ENCODE data around the gene PM20D1.

PM20D1 gene

GRCh38 chr1:205792961-205793673, 56.8 kb downstream of the PM20D1 start:
- peaks cover 12 to 35% of the 10 kb centered on the region in 2 donors for H3K36me3 ChIP-seq (ENCODE audit: control insufficient read depth in 1 of 2, insufficient read depth in 2 of 2, low read length in 2 of 2)
- H3K9ac ChIP-seq (ENCODE audit: low read depth in 1 of 2, low read length in 2 of 2), result no peak overlapping the region
- H3K4me1 ChIP-seq (ENCODE audit: control insufficient read depth in 1 of 2, insufficient read depth in 2 of 2, low read length in 2 of 2), result no peaks in the 10 kb centered on the region
- H3K4me3 ChIP-seq (ENCODE audit: low read depth in 1 of 2, low read length in 2 of 2), result no peak overlapping the region
- H3K9me3 ChIP-seq (ENCODE audit: control insufficient read depth in 1 of 2, low read length in 2 of 2), result no peaks in the 10 kb centered on the region
- H3K27me3 ChIP-seq (ENCODE audit: control insufficient read depth in 1 of 2, insufficient read depth in 2 of 2, low read length in 2 of 2), result no peaks in the 10 kb centered on the region
- H3K27ac ChIP-seq (ENCODE audit: low read depth, low read length), result no peak overlapping the region

DNA sequence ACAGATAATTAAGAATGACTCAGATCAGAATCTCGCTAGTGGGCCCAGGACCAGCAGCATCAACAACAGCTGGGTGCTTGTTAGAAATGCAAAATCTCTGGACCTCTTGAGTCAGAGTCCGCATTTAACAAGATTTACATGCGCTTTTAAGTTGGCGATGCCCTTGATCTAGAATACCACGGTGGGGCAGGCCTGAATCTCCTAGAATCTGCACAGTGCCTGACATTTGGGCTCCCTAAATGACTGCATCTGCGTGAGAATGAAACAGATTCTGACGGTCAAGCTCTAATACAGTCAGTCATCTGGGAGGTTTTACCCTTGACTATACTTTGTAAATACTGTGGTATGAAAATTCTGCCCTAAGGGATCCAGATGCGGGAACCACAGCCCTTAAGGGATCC, 57.5 kb downstream of the PM20D1 start:
- Histone ChIP-seq H3K9me3 (ENCODE audit: control insufficient read depth in 1 of 2, low read length in 2 of 2) (no peaks in the 10 kb centered on the region), H3K36me3 (ENCODE audit: control insufficient read depth in 1 of 2, insufficient read depth in 2 of 2, low read length in 2 of 2) (peaks cover 12 to 28% of the 10 kb centered on the region in 2 donors), H3K9ac (ENCODE audit: low read depth in 1 of 2, low read length in 2 of 2) (no peak overlapping the region), H3K4me1 (ENCODE audit: control insufficient read depth in 1 of 2, insufficient read depth in 2 of 2, low read length in 2 of 2) (no peaks in the 10 kb centered on the region), H3K27me3 (ENCODE audit: control insufficient read depth in 1 of 2, insufficient read depth in 2 of 2, low read length in 2 of 2) (no peaks in the 10 kb centered on the region), H3K4me3 (ENCODE audit: low read depth in 1 of 2, low read length in 2 of 2) (no peak overlapping the region), H3K27ac (ENCODE audit: low read depth, low read length) (no peak overlapping the region)

GRCh38 chr1:205791568-205792180, 58.3 kb downstream of the PM20D1 start:
- no peak overlapping the region for H3K9ac ChIP-seq (ENCODE audit: low read depth in 1 of 2, low read length in 2 of 2)
- H3K9me3 ChIP-seq (ENCODE audit: control insufficient read depth in 1 of 2, low read length in 2 of 2), result no peaks in the 10 kb centered on the region
- H3K27ac ChIP-seq (ENCODE audit: low read depth, low read length), result no peak overlapping the region
- no peaks in the 10 kb centered on the region for H3K27me3 ChIP-seq (ENCODE audit: control insufficient read depth in 1 of 2, insufficient read depth in 2 of 2, low read length in 2 of 2)
- H3K4me1 ChIP-seq (ENCODE audit: control insufficient read depth in 1 of 2, insufficient read depth in 2 of 2, low read length in 2 of 2), result no peaks in the 10 kb centered on the region
- H3K36me3 ChIP-seq (ENCODE audit: control insufficient read depth in 1 of 2, insufficient read depth in 2 of 2, low read length in 2 of 2), result peaks cover 12 to 20% of the 10 kb centered on the region in 2 donors
- H3K4me3 ChIP-seq (ENCODE audit: low read depth in 1 of 2, low read length in 2 of 2), result no peak overlapping the region

GRCh38 chr1:205787287-205787916, 62.5 kb downstream of the PM20D1 start:
- H3K27ac ChIP-seq (ENCODE audit: low read depth, low read length), result no peak overlapping the region
- H3K27me3 ChIP-seq (ENCODE audit: control insufficient read depth in 1 of 2, insufficient read depth in 2 of 2, low read length in 2 of 2), result no peaks in the 10 kb centered on the region
- no peaks in the 10 kb centered on the region for H3K4me1 ChIP-seq (ENCODE audit: control insufficient read depth in 1 of 2, insufficient read depth in 2 of 2, low read length in 2 of 2)
- H3K4me3 ChIP-seq (ENCODE audit: low read depth in 1 of 2, low read length in 2 of 2), result no peak overlapping the region
- H3K9me3 ChIP-seq (ENCODE audit: control insufficient read depth in 1 of 2, low read length in 2 of 2), result no peaks in the 10 kb centered on the region
- peaks cover 0 to 5% of the 10 kb centered on the region in 2 donors for H3K36me3 ChIP-seq (ENCODE audit: control insufficient read depth in 1 of 2, insufficient read depth in 2 of 2, low read length in 2 of 2)
- H3K9ac ChIP-seq (ENCODE audit: low read depth in 1 of 2, low read length in 2 of 2), result no peak overlapping the region

- Histone ChIP-seq H3K27me3 (ENCODE audit: control insufficient read depth in 1 of 2, insufficient read depth in 2 of 2, low read length in 2 of 2) (no peaks in the 10 kb centered on the region), H3K27ac (ENCODE audit: low read depth, low read length) (no peak overlapping the region), H3K9me3 (ENCODE audit: control insufficient read depth in 1 of 2, low read length in 2 of 2) (no peaks in the 10 kb centered on the region), H3K9ac (ENCODE audit: low read depth in 1 of 2, low read length in 2 of 2) (no peak overlapping the region), H3K4me3 (ENCODE audit: low read depth in 1 of 2, low read length in 2 of 2) (no peak overlapping the region), H3K4me1 (ENCODE audit: control insufficient read depth in 1 of 2, insufficient read depth in 2 of 2, low read length in 2 of 2) (no peaks in the 10 kb centered on the region), H3K36me3 (ENCODE audit: control insufficient read depth in 1 of 2, insufficient read depth in 2 of 2, low read length in 2 of 2) (peaks cover 0 to 5% of the 10 kb centered on the region in 2 donors)
Observed at GRCh38 chr1:205786601-205787000, 63.3 kb downstream of the PM20D1 start.

GRCh38 chr1:205785446-205785845, 64.5 kb downstream of the PM20D1 start:
- H3K27ac ChIP-seq (ENCODE audit: low read depth, low read length), result no peak overlapping the region

DNA sequence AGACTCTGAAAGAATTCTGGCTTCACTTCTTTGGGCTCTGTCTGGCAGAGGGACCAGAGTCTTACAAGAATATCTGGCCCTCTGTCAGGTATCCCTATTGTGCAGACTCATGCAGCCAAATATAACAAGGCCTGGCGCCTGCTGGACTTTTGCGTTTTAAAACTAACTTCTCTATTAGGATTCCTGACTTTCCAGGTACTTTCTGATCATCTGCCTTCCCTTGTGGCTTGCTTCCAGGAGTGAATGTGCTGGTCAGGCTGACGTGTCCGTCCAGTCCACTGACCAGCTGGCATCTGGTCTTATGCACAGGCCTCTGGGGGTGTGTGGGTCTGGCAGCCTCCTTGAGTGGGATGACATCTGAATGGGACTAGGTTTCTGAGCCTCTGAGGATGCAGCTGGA, 66.0 kb downstream of the PM20D1 start:
- Histone ChIP-seq H3K36me3 (ENCODE audit: control insufficient read depth in 1 of 2, insufficient read depth in 2 of 2, low read length in 2 of 2) (no peaks in the 10 kb centered on the region), H3K27ac (ENCODE audit: low read depth, low read length) (no peak overlapping the region), H3K9ac (ENCODE audit: low read depth in 1 of 2, low read length in 2 of 2) (no peak overlapping the region), H3K4me1 (ENCODE audit: control insufficient read depth in 1 of 2, insufficient read depth in 2 of 2, low read length in 2 of 2) (no peaks in the 10 kb centered on the region), H3K4me3 (ENCODE audit: low read depth in 1 of 2, low read length in 2 of 2) (no peak overlapping the region), H3K9me3 (ENCODE audit: control insufficient read depth in 1 of 2, low read length in 2 of 2) (no peaks in the 10 kb centered on the region), H3K27me3 (ENCODE audit: control insufficient read depth in 1 of 2, insufficient read depth in 2 of 2, low read length in 2 of 2) (no peaks in the 10 kb centered on the region)

More at GRCh38 chr1:205785446-205785845, 64.5 kb downstream of the PM20D1 start:
- Histone ChIP-seq H3K27me3 (ENCODE audit: control insufficient read depth in 1 of 2, insufficient read depth in 2 of 2, low read length in 2 of 2) (no peaks in the 10 kb centered on the region), H3K9ac (ENCODE audit: low read depth in 1 of 2, low read length in 2 of 2) (no peak overlapping the region), H3K4me3 (ENCODE audit: low read depth in 1 of 2, low read length in 2 of 2) (no peak overlapping the region), H3K4me1 (ENCODE audit: control insufficient read depth in 1 of 2, insufficient read depth in 2 of 2, low read length in 2 of 2) (no peaks in the 10 kb centered on the region), H3K36me3 (ENCODE audit: control insufficient read depth in 1 of 2, insufficient read depth in 2 of 2, low read length in 2 of 2) (peaks cover 0 to 5% of the 10 kb centered on the region in 2 donors), H3K9me3 (ENCODE audit: control insufficient read depth in 1 of 2, low read length in 2 of 2) (no peaks in the 10 kb centered on the region)

GRCh38 chr1:205783433-205783795, 66.5 kb downstream of the PM20D1 start:
- Histone ChIP-seq H3K9ac (ENCODE audit: low read depth in 1 of 2, low read length in 2 of 2) (no peak overlapping the region), H3K9me3 (ENCODE audit: control insufficient read depth in 1 of 2, low read length in 2 of 2) (no peaks in the 10 kb centered on the region), H3K36me3 (ENCODE audit: control insufficient read depth in 1 of 2, insufficient read depth in 2 of 2, low read length in 2 of 2) (no peaks in the 10 kb centered on the region), H3K27me3 (ENCODE audit: control insufficient read depth in 1 of 2, insufficient read depth in 2 of 2, low read length in 2 of 2) (no peaks in the 10 kb centered on the region), H3K4me1 (ENCODE audit: control insufficient read depth in 1 of 2, insufficient read depth in 2 of 2, low read length in 2 of 2) (no peaks in the 10 kb centered on the region), H3K27ac (ENCODE audit: low read depth, low read length) (no peak overlapping the region), H3K4me3 (ENCODE audit: low read depth in 1 of 2, low read length in 2 of 2) (no peak overlapping the region)

DNA sequence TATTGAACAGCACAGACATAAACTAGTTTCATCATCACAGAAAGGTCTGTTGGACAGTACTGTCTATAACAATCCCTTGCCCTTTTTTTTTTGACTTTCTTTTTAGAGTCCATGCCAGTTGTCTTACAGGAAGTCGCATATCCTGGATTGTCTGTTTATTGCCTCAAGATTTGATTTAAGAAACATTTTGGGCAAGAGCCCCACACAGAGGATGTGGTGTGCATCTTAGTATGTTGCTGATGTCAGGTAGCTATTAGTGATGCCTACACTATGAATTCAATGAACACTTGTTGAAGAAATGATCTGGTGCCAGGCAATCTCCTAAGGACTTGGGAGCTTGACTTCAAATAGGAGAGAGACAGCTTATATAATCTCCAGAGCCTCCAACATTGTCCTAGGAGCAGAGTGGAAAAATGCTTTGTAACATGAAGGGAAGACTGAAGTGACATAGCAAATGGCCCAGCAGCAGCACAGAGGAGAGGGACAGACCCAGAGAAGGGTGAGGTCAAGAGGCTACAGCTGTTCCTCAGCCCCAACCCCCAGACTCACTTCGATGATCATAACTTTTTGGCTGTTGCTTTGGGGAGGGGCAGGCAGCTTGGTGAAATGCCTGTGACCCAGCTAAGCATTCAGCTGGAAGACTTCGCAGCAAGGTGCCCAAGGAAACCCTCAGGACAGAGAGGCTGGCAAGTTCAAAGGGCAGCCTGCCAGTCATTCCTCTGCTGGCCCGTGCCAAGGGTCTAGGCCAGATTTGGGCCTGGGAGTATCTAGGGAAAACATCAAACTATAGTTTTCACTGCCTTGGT, 67.1 kb downstream of the PM20D1 start:
- H3K27ac ChIP-seq (ENCODE audit: low read depth, low read length), result no peak overlapping the region
- H3K36me3 ChIP-seq (ENCODE audit: control insufficient read depth in 1 of 2, insufficient read depth in 2 of 2, low read length in 2 of 2), result no peaks in the 10 kb centered on the region
- H3K4me3 ChIP-seq (ENCODE audit: low read depth in 1 of 2, low read length in 2 of 2), result no peak overlapping the region
- no peak overlapping the region for H3K9ac ChIP-seq (ENCODE audit: low read depth in 1 of 2, low read length in 2 of 2)
- no peaks in the 10 kb centered on the region for H3K9me3 ChIP-seq (ENCODE audit: control insufficient read depth in 1 of 2, low read length in 2 of 2)
- no peaks in the 10 kb centered on the region for H3K27me3 ChIP-seq (ENCODE audit: control insufficient read depth in 1 of 2, insufficient read depth in 2 of 2, low read length in 2 of 2)
- no peaks in the 10 kb centered on the region for H3K4me1 ChIP-seq (ENCODE audit: control insufficient read depth in 1 of 2, insufficient read depth in 2 of 2, low read length in 2 of 2)

GRCh38 chr1:205780335-205780734, 69.6 kb downstream of the PM20D1 start:
- Histone ChIP-seq H3K36me3 (ENCODE audit: control insufficient read depth in 1 of 2, insufficient read depth in 2 of 2, low read length in 2 of 2) (no peaks in the 10 kb centered on the region), H3K4me1 (ENCODE audit: control insufficient read depth in 1 of 2, insufficient read depth in 2 of 2, low read length in 2 of 2) (peaks cover 0 to 4% of the 10 kb centered on the region in 2 donors), H3K9ac (ENCODE audit: low read depth in 1 of 2, low read length in 2 of 2) (no peak overlapping the region), H3K27me3 (ENCODE audit: control insufficient read depth in 1 of 2, insufficient read depth in 2 of 2, low read length in 2 of 2) (no peaks in the 10 kb centered on the region), H3K9me3 (ENCODE audit: control insufficient read depth in 1 of 2, low read length in 2 of 2) (no peaks in the 10 kb centered on the region), H3K4me3 (ENCODE audit: low read depth in 1 of 2, low read length in 2 of 2) (no peak overlapping the region), H3K27ac (ENCODE audit: low read depth, low read length) (no peak overlapping the region)

All from duodenal mucosa (tissue), 2 donors.